Liver (tissue), 2 donors: Measurements from ENCODE around the gene SMC4.
A peak's percentile ranks its signal among the peaks of the same experiment; 100 is the strongest.

Experiments used
- FOXA1 ChIP-seq: IDR thresholded peaks from 2 replicates; pipeline ENCODE4 v1.6.1; 2016; ENCODE audit warnings: antibody characterized with exemption
- JUND ChIP-seq, 2 donors: IDR thresholded peaks; 2 replicates each; pipeline ENCODE4 v1.6.1; 2016; ENCODE audit warnings: antibody characterized with exemption in 2 of 2
- REST ChIP-seq: IDR thresholded peaks from 2 replicates; pipeline ENCODE4 v1.6.1; 2016; ENCODE audit warnings: antibody characterized with exemption, mild to moderate bottlenecking
- donor health status: healthy.

GRCh38 chr3:160399125-160400029 is at the start of gene SMC4, which contains the start of gene IFT80:
- peak in 1 of 2 donors; percentile 52 for TF ChIP-seq JUND (IDR thresholded peaks at IDR 0.05)
- TF ChIP-seq FOXA1: no peak
- TF ChIP-seq REST: peak; percentile 55
